ENCODE results near the gene SMARCC2. TPM values are rescaled to one million over a fixed set of nuclear protein-coding genes. Genes with fewer than 3 reads are reported as not detected.

SMARCC2 gene
- total RNA-seq, 2 experiments from 2014 or later = 140 to 173 TPM

GRCh38 chr12:56154246-56154771, 35.0 kb downstream of the SMARCC2 start:
- Mint-ChIP-seq H3K36me3 (ENCODE audit: low read depth) (peaks cover 33% of the 10 kb centered on the region), H3K4me1 (peaks cover 59% of the 10 kb centered on the region), H3K4me3 (no peak overlapping the region), H3K9me3 (no peaks in the 10 kb centered on the region), H3K27ac (peak overlapping the region; percentile 14), H3K27me3 (no peaks in the 10 kb centered on the region)
- no peak for DNase-seq
- POLR2A ChIA-PET = no interaction called here
- CTCF ChIA-PET = interaction anchor here (1.0 to 2.7 kb wide), 5 partner anchors 9 to 46 kb away, joined by 3 to 14 read pairs (median 3); partner anchors contain the start of genes ESYT1 and SMARCC2

GRCh38 chr12:56153678-56154065, 35.6 kb downstream of the SMARCC2 start:
- ChIA-PET POLR2A (no interaction called here), CTCF (interaction anchor here (1.0 to 2.7 kb wide), 2 partner anchors 36 to 46 kb away, joined by 3 to 14 read pairs; partner anchors contain the start of gene SMARCC2)
- peak overlapping the region; percentile 98 for H3K27ac Mint-ChIP-seq
- H3K36me3 Mint-ChIP-seq (ENCODE audit: low read depth) = peaks cover 26% of the 10 kb centered on the region
- peak overlapping the region; percentile 83 for H3K4me3 Mint-ChIP-seq
- H3K9me3 Mint-ChIP-seq = no peaks in the 10 kb centered on the region
- H3K4me1 Mint-ChIP-seq = peaks cover 55% of the 10 kb centered on the region
- no peaks in the 10 kb centered on the region for H3K27me3 Mint-ChIP-seq
- no peak for DNase-seq

GRCh38 chr12:56152756-56153677, 36.3 kb downstream of the SMARCC2 start:
- ChIA-PET CTCF (interaction anchor here (2.7 kb wide), 1 partner anchor 37 kb away, joined by 14 read pairs; the partner anchor contains the start of gene SMARCC2), POLR2A (no interaction called here)
- peaks cover 23% of the 10 kb centered on the region for H3K36me3 Mint-ChIP-seq (ENCODE audit: low read depth)
- H3K27ac Mint-ChIP-seq = peak overlapping the region; percentile 98
- H3K4me1 Mint-ChIP-seq = peaks cover 55% of the 10 kb centered on the region
- no peaks in the 10 kb centered on the region for H3K9me3 Mint-ChIP-seq
- H3K4me3 Mint-ChIP-seq = peak overlapping the region; percentile 83
- H3K27me3 Mint-ChIP-seq = no peaks in the 10 kb centered on the region
- DNase-seq = no peak

- H3K4me1 Mint-ChIP-seq = peaks cover 50% of the 10 kb centered on the region
- H3K36me3 Mint-ChIP-seq (ENCODE audit: low read depth) = peaks cover 19% of the 10 kb centered on the region
- ChIA-PET CTCF (interaction anchor here (1.0 to 3.0 kb wide), 11 partner anchors 9 to 101 kb away, joined by 4 to 12 read pairs (median 8); partner anchors contain the start of genes ESYT1, SMARCC2 and ZC3H10), POLR2A (interaction anchor here (0.5 to 1.2 kb wide), 3 partner anchors 24 to 253 kb away, joined by 3 to 6 read pairs (median 3); partner anchors contain the start of genes ESYT1 and ZC3H10)
- peak within 1 kb of the TSS; percentile 83 for H3K4me3 Mint-ChIP-seq
- H3K27me3 Mint-ChIP-seq = no peaks in the 10 kb centered on the region
- H3K27ac Mint-ChIP-seq = peak within 1 kb of the TSS; percentile 98
- peak; percentile 96 for DNase-seq
- no peaks in the 10 kb centered on the region for H3K9me3 Mint-ChIP-seq
Observed at GRCh38 chr12:56152132-56152755, 37.0 kb downstream of the SMARCC2 start, which contains the start of gene MYL6B. Gene MYL6B, plus strand, starts transcription at chr12:56152587. Its CDS starts 1,332 bp downstream, at chr12:56153919.

GRCh38 chr12:56151672-56152131, 37.6 kb downstream of the SMARCC2 start:
- peak overlapping the region; percentile 83 for H3K4me3 Mint-ChIP-seq
- H3K4me1 Mint-ChIP-seq = peaks cover 49% of the 10 kb centered on the region
- ChIA-PET CTCF (interaction anchor here (0.9 to 3.0 kb wide), 13 partner anchors 10 to 298 kb away, joined by 3 to 12 read pairs (median 7); partner anchors contain the start of genes ESYT1, IL23A, SMARCC2 and TIMELESS), POLR2A (interaction anchor here (0.7 to 1.2 kb wide), 2 partner anchors 24 to 252 kb away, joined by 3 to 6 read pairs; partner anchors contain the start of gene ESYT1)
- no peaks in the 10 kb centered on the region for H3K27me3 Mint-ChIP-seq
- peak overlapping the region; percentile 98 for H3K27ac Mint-ChIP-seq
- peaks cover 19% of the 10 kb centered on the region for H3K36me3 Mint-ChIP-seq (ENCODE audit: low read depth)
- no peaks in the 10 kb centered on the region for H3K9me3 Mint-ChIP-seq
- peak; percentile 78 for DNase-seq

- peak overlapping the region; percentile 98 for H3K27ac Mint-ChIP-seq
- no peaks in the 10 kb centered on the region for H3K27me3 Mint-ChIP-seq
- DNase-seq = no peak
- H3K4me3 Mint-ChIP-seq = peak overlapping the region; percentile 83
- H3K4me1 Mint-ChIP-seq = peaks cover 48% of the 10 kb centered on the region
- H3K36me3 Mint-ChIP-seq (ENCODE audit: low read depth) = peaks cover 15% of the 10 kb centered on the region
- POLR2A ChIA-PET = no interaction called here
- CTCF ChIA-PET = interaction anchor here (1.1 to 3.2 kb wide), 6 partner anchors 11 to 188 kb away, joined by 3 to 14 read pairs (median 10); partner anchors contain the start of genes ESYT1, IL23A, SMARCC2 and ZC3H10
- no peaks in the 10 kb centered on the region for H3K9me3 Mint-ChIP-seq
Observed at GRCh38 chr12:56150563-56150962, 38.7 kb downstream of the SMARCC2 start.

GRCh38 chr12:56146492-56147460, 42.5 kb downstream of the SMARCC2 start:
- CTCF ChIA-PET = interaction anchor here (0.7 to 2.0 kb wide), 2 partner anchors 10 to 159 kb away, joined by 3 to 7 read pairs; no protein-coding TSS in a partner anchor

GRCh38 chr12:56145217-56145616, 44.1 kb downstream of the SMARCC2 start:
- Mint-ChIP-seq H3K9me3 (no peaks in the 10 kb centered on the region), H3K27me3 (no peaks in the 10 kb centered on the region), H3K4me3 (no peak overlapping the region), H3K27ac (no peak overlapping the region), H3K4me1 (peaks cover 37% of the 10 kb centered on the region), H3K36me3 (ENCODE audit: low read depth) (peaks cover 49% of the 10 kb centered on the region)
- ChIA-PET POLR2A (no interaction called here), CTCF (interaction anchor here (1.2 to 2.5 kb wide), 2 partner anchors 18 to 43 kb away, joined by 6 to 17 read pairs; partner anchors contain the start of genes ESYT1 and SMARCC2)
- no peak for DNase-seq

More at GRCh38 chr12:56146492-56147460, 42.5 kb downstream of the SMARCC2 start:
- H3K27ac Mint-ChIP-seq = no peak overlapping the region
- H3K4me3 Mint-ChIP-seq = no peak overlapping the region
- H3K4me1 Mint-ChIP-seq = peaks cover 40% of the 10 kb centered on the region
- DNase-seq = no peak
- no peaks in the 10 kb centered on the region for H3K27me3 Mint-ChIP-seq
- H3K36me3 Mint-ChIP-seq (ENCODE audit: low read depth) = peaks cover 42% of the 10 kb centered on the region
- POLR2A ChIA-PET = no interaction called here
- no peaks in the 10 kb centered on the region for H3K9me3 Mint-ChIP-seq

- Mint-ChIP-seq H3K9me3 (peaks cover under 1% of the 10 kb centered on the region), H3K27ac (peak overlapping the region; percentile 68), H3K36me3 (ENCODE audit: low read depth) (peaks cover 59% of the 10 kb centered on the region), H3K4me1 (peaks cover 40% of the 10 kb centered on the region), H3K4me3 (no peak overlapping the region), H3K27me3 (no peaks in the 10 kb centered on the region)
- ChIA-PET CTCF (interaction anchor here (0.5 to 2.5 kb wide), 6 partner anchors 13 to 507 kb away, joined by 3 to 17 read pairs (median 3); partner anchors contain the start of genes ESYT1 and SMARCC2), POLR2A (no interaction called here)
- no peak for DNase-seq
Observed at GRCh38 chr12:56143870-56144269, 45.4 kb downstream of the SMARCC2 start.

- CTCF ChIA-PET = interaction anchor here (0.6 to 2.5 kb wide), 5 partner anchors 9 to 46 kb away, joined by 3 to 17 read pairs (median 5); partner anchors contain the start of genes ESYT1, MYL6B and SMARCC2
- Mint-ChIP-seq H3K4me1 (peaks cover 46% of the 10 kb centered on the region), H3K27me3 (no peaks in the 10 kb centered on the region), H3K27ac (peak overlapping the region; percentile 57), H3K4me3 (no peak overlapping the region), H3K36me3 (ENCODE audit: low read depth) (peaks cover 65% of the 10 kb centered on the region), H3K9me3 (peaks cover 2% of the 10 kb centered on the region)
- POLR2A ChIA-PET = no interaction called here
- no peak for DNase-seq
Observed at GRCh38 chr12:56143217-56143616, 46.1 kb downstream of the SMARCC2 start.

Data from activated CD4-positive, alpha-beta T cell treated with anti-CD3 and anti-CD28 coated beads, Interleukin-2, amount 10 ng/mL, durations not matched to agents 7 days and 5 days (primary cell).